Skeletal muscle tissue (tissue), 4 donors: ENCODE results near the gene IRF3. TPM values are rescaled to one million over a fixed set of nuclear protein-coding genes. Genes with fewer than 3 reads are reported as not detected.

Experiments
- H3K27ac ChIP-seq: one replicate; pipeline ENCODE4 v1.7.0; 2013; ENCODE audit warnings: mild to moderate bottlenecking, low read depth, low read length, inconsistent platforms
- H3K27me3 ChIP-seq, 3 donors: one replicate each; pipeline ENCODE4 v1.7.0; 2013; ENCODE audit warnings: low read length in 3 of 3; ENCODE audit not compliant: control insufficient read depth in 3 of 3, insufficient read depth in 3 of 3
- H3K36me3 ChIP-seq, 3 donors: one replicate each; pipeline ENCODE4 v1.7.0; 2013; ENCODE audit warnings: low read length in 3 of 3; ENCODE audit not compliant: control insufficient read depth in 3 of 3, insufficient read depth in 3 of 3
- H3K4me1 ChIP-seq, 3 donors: one replicate each; pipeline ENCODE4 v1.7.0; 2013; ENCODE audit warnings: low read length in 3 of 3, mild to moderate bottlenecking in 3 of 3; ENCODE audit not compliant: control insufficient read depth in 3 of 3, insufficient read depth in 3 of 3
- H3K4me3 ChIP-seq, 3 donors: one replicate each; pipeline ENCODE4 v1.7.0; 2013; ENCODE audit warnings: low read length in 3 of 3
- H3K9ac ChIP-seq, 3 donors: one replicate each; pipeline ENCODE4 v1.7.0; 2013; ENCODE audit warnings: low read length in 3 of 3, mild to moderate bottlenecking in 3 of 3, moderate library complexity in 2 of 3, low read depth in 1 of 3
- H3K9me3 ChIP-seq, 3 donors: one replicate each; pipeline ENCODE4 v1.7.0; 2013; ENCODE audit warnings: low read length in 3 of 3; ENCODE audit not compliant: control insufficient read depth in 3 of 3
- total RNA-seq: library from RNA; depleted of rRNA; stranded (reverse); fragments of >200 nt; gene quantifications from one replicate; pipeline ENCODE4 v1.2.3, GENCODE V29; 2014
- donor health status: Osteomylitis.

Gene IRF3, protein sequence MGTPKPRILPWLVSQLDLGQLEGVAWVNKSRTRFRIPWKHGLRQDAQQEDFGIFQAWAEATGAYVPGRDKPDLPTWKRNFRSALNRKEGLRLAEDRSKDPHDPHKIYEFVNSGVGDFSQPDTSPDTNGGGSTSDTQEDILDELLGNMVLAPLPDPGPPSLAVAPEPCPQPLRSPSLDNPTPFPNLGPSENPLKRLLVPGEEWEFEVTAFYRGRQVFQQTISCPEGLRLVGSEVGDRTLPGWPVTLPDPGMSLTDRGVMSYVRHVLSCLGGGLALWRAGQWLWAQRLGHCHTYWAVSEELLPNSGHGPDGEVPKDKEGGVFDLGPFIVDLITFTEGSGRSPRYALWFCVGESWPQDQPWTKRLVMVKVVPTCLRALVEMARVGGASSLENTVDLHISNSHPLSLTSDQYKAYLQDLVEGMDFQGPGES
- 31.3 TPM for total RNA-seq

DNA sequence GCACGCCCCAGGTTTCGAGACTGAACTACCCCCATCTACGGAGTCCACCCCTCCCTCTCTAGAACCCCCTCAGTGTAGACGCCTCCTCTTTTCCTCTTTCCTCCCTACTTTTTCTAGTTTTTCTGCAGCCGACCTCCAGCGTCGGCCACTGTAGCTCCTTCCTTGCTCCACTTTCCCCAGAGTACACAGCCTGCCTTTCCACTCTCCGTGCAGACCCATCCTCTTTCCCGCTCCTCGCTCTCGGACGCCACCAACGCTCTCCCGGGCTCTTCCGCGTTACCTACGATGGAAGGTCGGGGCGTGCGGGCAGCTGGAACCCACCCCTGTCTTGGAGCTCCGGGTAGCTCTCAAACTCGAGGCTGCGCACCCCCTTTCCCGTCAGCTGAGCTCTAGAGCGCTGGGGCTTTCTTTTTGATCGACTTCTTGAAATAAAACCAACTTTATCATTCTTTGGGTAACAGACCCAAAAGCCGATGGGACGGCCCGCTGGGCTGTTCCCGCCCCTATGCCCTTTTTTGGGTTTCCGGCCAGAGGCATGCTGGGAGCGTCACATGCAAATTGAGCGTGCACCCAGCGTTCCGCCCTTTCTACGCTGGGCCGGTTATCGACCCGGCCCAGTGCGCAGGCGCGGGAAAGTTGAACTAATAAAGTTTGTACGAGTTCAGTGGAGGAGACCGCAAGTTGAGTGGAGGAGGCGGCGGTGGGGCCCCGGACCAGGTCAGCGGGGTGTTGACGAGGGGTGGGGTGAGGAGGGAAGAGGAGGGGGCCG, at the start of gene IRF3, which contains the start of gene BCL2L12:
Gene IRF3 (minus strand): TSS at position 507 of the 769 bp plus-strand sequence. CDS start 1,019 bp downstream, outside the sequence.
Gene BCL2L12 (plus strand): TSS at position 583 of the 769 bp plus-strand sequence. CDS start 760 bp downstream, outside the sequence.
- Histone ChIP-seq H3K36me3 (peaks cover 19 to 31% (median 22%) of the 10 kb centered on the region in 3 donors), H3K27ac (peak within 1 kb of the TSS; percentile 90), H3K27me3 (no peaks in the 10 kb centered on the region), H3K9me3 (no peaks in the 10 kb centered on the region), H3K4me3 (peak within 1 kb of the TSS; percentile 87 to 94 (median 91)), H3K9ac (peak within 1 kb of the TSS; percentile 91), H3K4me1 (peaks cover 20 to 33% (median 28%) of the 10 kb centered on the region in 3 donors)

DNA sequence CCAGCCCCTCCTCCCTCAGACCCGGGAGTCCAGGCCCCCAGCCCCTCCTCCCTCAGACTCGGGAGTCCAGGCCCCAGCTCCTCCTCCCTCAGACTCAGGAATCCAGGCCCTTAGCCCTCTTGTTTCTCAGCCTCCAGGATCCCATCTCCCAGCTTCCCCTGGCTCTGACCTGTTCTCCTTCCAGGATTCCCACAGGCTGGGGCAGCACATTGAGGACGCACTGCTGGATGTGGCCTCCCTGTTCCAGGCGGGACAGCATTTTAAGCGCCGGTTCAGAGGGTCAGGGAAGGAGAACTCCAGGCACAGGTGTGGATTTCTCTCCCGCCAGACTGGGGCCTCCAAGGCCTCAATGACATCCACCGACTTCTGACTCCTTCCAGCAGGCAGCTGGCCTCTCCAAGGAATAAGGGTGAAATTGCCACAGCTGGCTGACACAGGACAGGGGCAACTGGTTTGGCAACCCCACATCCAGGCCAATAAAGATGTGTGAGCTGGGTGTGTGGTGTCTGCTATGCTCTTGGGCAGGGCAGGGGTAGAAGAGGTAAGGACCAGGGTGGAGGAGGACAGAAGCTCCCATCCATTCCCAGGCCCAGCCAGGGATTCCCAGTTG, 47.7 kb upstream of the IRF3 start:
- H3K9me3 ChIP-seq = no peaks in the 10 kb centered on the region
- H3K36me3 ChIP-seq = no peaks in the 10 kb centered on the region
- H3K27ac ChIP-seq = no peak overlapping the region
- H3K27me3 ChIP-seq = no peaks in the 10 kb centered on the region
- H3K9ac ChIP-seq = peak overlapping the region in 1 of 3 donors; percentile 33
- H3K4me1 ChIP-seq = peaks cover 0 to 3% (median 0%) of the 10 kb centered on the region in 3 donors
- no peak overlapping the region for H3K4me3 ChIP-seq

DNA sequence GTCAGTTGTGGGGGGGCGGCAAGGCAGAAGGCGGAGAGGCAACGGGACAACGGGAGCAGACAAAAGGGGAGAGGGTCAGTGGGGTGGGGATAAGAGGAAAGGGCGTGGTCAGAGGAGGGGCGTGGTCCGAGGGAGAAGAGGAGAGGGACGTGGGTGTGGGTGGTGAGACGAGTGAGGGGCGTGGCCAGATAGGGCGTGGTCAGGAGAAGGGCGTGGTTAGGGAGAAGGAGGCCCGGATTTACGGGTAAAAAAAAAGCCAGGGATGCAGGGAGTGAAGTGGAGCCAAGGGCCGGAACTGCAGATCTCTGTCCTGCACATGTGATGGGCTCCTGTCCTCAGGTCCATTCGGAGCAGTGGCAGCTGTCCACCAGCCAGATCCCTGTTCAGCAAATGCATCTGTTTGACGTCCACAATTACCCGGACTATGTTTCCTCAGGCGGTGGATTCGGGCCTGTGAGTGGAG, 46.8 kb upstream of the IRF3 start:
- Histone ChIP-seq H3K4me1 (no peaks in the 10 kb centered on the region), H3K36me3 (no peaks in the 10 kb centered on the region), H3K9me3 (no peaks in the 10 kb centered on the region), H3K4me3 (no peak overlapping the region), H3K27ac (no peak overlapping the region), H3K27me3 (no peaks in the 10 kb centered on the region), H3K9ac (no peak overlapping the region)

DNA sequence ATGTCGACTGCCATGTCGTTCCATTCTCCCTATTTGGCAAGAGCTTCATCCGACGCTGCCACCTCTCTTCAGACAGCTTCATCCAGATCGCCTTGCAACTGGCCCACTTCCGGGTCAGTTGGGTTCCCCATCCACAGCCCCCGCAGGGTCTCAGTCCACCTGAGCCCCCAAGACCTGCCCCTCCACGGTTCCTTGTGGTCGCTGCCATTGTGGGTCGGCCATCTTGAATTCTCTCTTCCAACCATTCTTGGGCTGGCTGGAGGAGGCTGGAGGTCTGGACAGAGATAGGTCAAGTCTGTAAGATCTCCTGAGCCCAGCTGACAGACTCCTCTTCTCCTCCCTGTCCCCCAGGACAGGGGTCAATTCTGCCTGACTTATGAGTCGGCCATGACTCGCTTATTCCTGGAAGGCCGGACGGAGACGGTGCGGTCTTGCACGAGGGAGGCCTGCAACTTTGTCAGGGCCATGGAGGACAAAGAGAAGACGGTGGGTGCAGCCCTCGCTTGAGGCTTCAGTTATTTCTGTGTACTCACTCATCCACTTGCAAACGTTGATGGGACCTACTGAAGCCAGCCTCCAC, 44.8 kb upstream of the IRF3 start:
- Histone ChIP-seq H3K27ac (no peak overlapping the region), H3K36me3 (no peaks in the 10 kb centered on the region), H3K27me3 (no peaks in the 10 kb centered on the region), H3K4me3 (no peak overlapping the region), H3K9ac (no peak overlapping the region), H3K4me1 (no peaks in the 10 kb centered on the region), H3K9me3 (no peaks in the 10 kb centered on the region)

DNA sequence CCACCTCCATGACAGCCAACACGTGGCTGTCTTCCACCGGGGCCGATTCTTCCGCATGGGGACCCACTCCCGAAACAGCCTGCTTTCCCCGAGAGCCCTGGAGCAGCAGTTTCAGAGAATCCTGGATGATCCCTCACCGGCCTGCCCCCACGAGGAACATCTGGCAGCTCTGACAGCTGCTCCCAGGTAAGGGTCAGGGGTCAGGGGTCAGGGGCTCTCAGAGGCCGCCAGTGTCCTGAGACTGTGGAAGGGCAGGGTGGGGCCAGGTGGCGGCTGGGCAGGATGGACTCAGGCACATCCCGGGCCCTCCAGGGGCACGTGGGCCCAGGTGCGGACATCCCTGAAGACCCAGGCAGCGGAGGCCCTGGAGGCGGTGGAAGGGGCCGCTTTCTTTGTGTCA, 40.3 kb upstream of the IRF3 start:
- H3K4me3 ChIP-seq = no peak overlapping the region
- H3K27ac ChIP-seq = no peak overlapping the region
- no peaks in the 10 kb centered on the region for H3K36me3 ChIP-seq
- H3K4me1 ChIP-seq = no peaks in the 10 kb centered on the region
- H3K27me3 ChIP-seq = no peaks in the 10 kb centered on the region
- no peak overlapping the region for H3K9ac ChIP-seq
- no peaks in the 10 kb centered on the region for H3K9me3 ChIP-seq

DNA sequence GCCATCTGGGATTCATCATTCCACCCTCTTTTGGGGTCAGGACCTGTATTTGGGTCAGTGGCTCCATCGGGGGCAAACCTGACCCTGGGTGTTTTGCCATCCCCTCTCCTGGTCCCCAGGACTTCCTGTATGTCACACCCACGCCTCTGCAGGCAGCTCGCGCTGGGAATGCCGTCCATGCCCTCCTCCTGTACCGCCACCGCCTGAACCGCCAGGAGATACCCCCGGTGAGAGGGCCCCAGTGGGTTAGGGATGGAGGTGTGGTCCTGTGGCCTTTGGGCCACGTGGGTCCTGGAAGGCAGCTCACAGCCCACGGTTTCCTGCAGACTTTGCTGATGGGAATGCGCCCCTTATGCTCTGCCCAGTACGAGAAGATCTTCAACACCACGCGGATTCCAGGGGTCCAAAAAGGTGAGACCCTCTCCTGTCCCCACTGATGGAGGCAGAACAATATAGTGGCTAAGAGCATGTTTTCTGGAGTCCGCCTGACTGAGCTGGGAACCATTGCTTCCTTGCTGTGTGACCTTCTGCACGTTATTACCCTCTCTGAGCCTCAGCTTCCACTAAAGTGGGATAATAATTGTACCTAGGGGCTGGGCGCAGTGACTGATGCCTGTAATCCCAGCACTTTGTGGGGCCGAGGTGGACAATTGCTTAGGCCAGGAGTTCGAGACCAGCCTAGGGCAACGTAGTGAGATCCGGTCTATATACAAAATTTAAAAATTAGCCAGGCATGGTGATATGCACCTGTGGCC, 39.4 kb upstream of the IRF3 start:
- no peak overlapping the region for H3K27ac ChIP-seq
- H3K36me3 ChIP-seq = no peaks in the 10 kb centered on the region
- H3K9ac ChIP-seq = no peak overlapping the region
- H3K27me3 ChIP-seq = peaks cover 0 to 4% (median 0%) of the 10 kb centered on the region in 3 donors
- no peaks in the 10 kb centered on the region for H3K9me3 ChIP-seq
- no peak overlapping the region for H3K4me3 ChIP-seq
- H3K4me1 ChIP-seq = no peaks in the 10 kb centered on the region

DNA sequence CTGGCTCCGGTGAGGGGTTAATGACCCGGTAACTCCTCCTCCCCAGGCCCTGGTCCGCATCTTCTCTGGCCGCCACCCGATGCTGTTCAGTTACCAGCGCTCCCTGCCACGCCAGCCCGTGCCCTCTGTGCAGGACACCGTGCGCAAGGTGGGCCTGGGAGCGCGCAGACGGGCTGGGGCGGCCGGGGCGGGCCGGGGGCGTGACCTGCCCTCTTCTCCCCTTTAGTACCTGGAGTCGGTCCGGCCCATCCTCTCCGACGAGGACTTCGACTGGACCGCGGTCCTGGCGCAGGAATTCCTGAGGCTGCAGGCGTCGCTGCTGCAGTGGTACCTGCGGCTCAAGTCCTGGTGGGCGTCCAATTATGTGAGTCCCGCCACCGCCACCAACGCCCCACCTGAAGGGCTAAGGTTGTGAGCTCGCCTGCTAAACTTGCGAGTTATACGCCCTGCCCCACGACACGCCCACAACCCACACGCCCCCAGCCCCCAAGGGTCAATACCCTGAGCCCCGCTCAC, 35.7 kb upstream of the IRF3 start:
- Histone ChIP-seq H3K36me3 (no peaks in the 10 kb centered on the region), H3K9me3 (no peaks in the 10 kb centered on the region), H3K4me3 (no peak overlapping the region), H3K27me3 (peaks cover 0 to 4% (median 0%) of the 10 kb centered on the region in 3 donors), H3K27ac (no peak overlapping the region), H3K4me1 (no peaks in the 10 kb centered on the region), H3K9ac (no peak overlapping the region)

DNA sequence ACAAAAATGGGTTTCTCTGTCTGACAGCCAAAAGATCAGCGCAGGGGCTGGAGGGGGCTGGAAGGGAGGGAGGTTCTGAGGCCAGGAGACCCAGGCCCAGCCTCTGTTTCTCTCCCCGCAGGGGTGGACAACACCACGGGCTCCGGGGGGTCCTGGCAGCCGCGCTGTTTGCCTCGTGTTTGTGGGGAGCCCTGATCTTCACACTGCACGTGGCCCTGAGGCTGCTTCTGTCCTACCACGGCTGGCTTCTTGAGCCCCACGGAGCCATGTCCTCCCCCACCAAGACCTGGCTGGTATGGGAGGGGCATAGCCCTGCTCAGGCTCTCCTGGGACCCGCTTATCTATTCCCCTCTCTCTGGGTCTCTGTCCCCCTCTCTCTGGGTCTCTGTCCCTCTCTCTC, 34.9 kb upstream of the IRF3 start:
- no peaks in the 10 kb centered on the region for H3K36me3 ChIP-seq
- no peak overlapping the region for H3K9ac ChIP-seq
- no peaks in the 10 kb centered on the region for H3K4me1 ChIP-seq

DNA sequence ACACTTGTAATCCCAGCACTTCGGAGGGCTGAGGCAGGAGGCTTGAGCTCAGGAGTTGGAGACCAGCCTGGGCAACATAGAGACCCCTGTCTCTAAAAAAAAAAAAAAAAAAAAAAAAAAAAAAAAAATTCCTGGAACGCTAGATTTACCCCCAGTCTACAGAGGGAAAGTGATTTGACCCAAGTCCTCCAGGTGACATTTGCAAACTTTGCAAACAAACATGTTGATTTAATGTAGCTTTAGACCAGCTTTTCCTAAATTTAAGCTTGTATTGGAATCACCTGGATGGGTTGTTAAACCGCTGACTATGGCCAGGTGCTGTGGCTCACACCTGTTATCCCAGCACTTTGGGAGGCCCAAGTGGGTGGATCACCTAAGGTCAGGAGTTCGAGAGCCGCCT, 33.7 kb upstream of the IRF3 start:
- Histone ChIP-seq H3K9ac (no peak overlapping the region), H3K4me1 (no peaks in the 10 kb centered on the region), H3K27me3 (peaks cover 0 to 4% (median 0%) of the 10 kb centered on the region in 3 donors), H3K4me3 (no peak overlapping the region), H3K36me3 (no peaks in the 10 kb centered on the region), H3K27ac (no peak overlapping the region), H3K9me3 (no peaks in the 10 kb centered on the region)

More for the DNA sequence above, 34.9 kb upstream of the IRF3 start:
- Histone ChIP-seq H3K9me3 (no peaks in the 10 kb centered on the region), H3K27ac (no peak overlapping the region), H3K27me3 (peaks cover 0 to 4% (median 0%) of the 10 kb centered on the region in 3 donors), H3K4me3 (no peak overlapping the region)
